Hematopoietic multipotent progenitor cell treated with erythropoietin and hydrocortisone succinate and interleukin-3 and kit ligand, for 6 days (in vitro differentiated cells): ENCODE data around the gene SPTA1.

Source experiments
- DNase-seq: peaks from one replicate; pipeline ENCODE4 v3.0.0-alpha.2; 2015

The SPTA1 gene

DNA sequence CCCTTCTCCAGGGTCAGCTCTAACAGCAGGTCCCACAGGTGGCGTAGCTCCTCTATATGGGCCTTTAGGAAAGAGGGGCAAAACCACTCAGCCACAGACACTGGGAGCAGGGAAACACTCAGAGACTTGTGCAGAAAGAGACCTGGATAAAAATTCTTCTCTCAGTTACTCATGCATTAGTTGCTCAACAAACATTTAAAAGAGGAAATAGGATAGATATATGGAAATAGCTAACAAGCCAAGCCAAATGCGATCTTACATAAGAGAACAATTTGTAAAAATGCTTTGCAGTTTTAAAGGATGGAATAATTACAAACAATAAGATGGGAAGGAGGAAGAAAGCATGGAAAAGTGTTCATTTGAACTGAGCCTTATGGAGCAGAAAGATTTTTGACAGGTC is 4.9 kb downstream of the SPTA1 start:
- no peak for DNase-seq

DNA sequence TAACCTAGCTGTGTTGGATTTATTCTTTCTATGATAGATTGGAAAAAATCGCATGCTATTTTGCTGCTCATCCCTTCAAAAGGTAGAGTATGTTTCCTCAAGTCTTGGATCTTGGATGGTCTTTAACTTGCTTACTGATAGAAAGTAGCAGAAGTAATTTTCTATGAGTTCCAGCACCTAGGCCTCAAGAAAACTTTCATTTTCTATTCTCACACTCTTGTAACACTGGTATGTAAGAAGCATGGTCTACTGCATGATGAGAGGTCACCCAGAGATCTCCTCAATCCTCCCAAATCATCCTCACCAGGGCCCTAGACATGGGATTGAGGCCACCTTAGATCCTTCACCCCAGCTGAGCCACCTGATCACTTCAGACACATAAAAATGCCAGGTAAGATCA is 7.2 kb downstream of the SPTA1 start:
- DNase-seq: no peak

- DNase-seq: peak; percentile 75
Observed at GRCh38 chr1:158675563-158676323, 10.8 kb downstream of the SPTA1 start.

DNA sequence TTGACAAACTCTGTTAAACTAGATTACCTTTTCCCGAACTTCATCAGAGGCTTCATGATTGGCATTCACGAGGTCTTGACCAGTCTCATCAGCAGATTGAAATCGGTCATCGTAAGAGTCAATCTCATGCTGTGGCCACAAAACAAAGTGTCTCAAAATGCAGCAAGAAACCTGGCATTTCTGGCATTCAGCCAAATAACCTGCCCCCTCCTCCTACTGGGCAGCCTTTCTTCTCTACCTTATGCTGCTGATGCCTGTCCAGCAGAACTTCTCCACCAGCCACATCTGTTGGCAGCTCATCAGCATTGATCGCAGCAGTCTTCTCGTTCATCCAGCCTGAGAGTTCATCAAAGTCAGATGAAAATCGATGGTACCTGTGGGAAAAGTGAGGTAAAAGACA is 12.2 kb downstream of the SPTA1 start:
- DNase-seq: no peak

GRCh38 chr1:158666037-158666436 is 20.5 kb downstream of the SPTA1 start:
- DNase-seq: no peak

DNA sequence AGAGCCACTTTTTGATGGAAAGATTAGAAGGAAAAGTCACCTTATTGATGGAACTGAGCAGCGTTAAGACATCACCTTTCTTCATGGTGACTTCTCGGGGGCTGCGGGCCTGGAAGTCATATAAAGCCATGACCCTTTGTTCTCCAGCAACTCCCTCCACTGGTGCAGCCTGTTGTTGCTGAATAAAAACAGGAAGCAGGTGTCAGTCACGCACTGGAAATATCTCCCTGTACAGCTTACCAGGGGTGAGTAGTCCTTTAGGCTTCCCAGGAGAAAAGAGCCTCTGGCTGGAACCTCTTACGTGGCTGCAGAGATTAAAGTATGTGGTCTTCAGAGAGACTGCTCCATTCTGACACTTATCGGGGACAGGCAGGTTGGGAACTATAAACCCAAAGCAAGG is 31.9 kb downstream of the SPTA1 start:
- peak; percentile 57 for DNase-seq

- no peak for DNase-seq
Observed at GRCh38 chr1:158654086-158654485, 32.4 kb downstream of the SPTA1 start.

- DNase-seq: no peak
Observed at GRCh38 chr1:158652721-158653334, 33.7 kb downstream of the SPTA1 start.

GRCh38 chr1:158649052-158649451 is 37.5 kb downstream of the SPTA1 start:
- peak; percentile 55 for DNase-seq

DNA sequence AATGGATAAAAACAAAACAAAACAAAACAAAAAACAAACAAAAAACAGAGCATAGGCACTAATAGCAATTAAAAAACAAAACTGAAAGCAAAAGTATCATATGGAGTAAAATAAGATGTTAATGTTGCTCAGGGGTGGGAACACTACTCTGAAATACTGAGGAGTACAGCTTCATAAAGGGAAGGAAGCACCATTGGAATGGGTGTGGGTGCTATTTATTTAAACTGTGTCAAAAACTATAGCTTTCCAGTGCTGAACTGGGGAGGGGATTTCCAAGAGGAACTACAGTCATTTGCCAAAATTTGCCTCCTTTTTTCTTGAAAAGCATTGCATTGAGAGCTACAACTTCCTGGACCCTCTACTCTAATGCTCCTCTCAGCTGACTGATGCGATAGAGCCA is 40.0 kb downstream of the SPTA1 start:
- DNase-seq: no peak

DNA sequence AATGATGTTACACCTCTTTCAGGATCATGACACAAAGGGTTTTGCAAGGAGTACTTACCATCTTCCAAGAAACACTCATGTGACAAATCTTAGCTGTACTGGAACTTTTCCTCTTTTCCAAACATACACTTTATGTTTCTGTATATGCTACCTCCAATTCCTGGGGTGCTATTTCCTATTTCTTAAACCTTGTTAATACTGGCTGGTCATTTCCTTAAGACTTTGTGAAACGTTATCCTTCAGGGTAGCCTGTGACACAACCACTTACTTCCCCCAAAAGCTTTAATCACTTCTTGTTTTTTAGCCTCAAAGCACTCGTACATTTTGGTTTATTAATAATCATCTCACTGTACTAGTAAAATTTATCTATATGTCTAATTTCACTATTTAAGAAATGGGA is 42.1 kb downstream of the SPTA1 start:
- peak; percentile 28 for DNase-seq

GRCh38 chr1:158638904-158639303 is 47.6 kb downstream of the SPTA1 start:
- DNase-seq: no peak

- no peak for DNase-seq
Observed at GRCh38 chr1:158638146-158638545, 48.4 kb downstream of the SPTA1 start.

GRCh38 chr1:158613764-158614163 is 72.8 kb downstream of the SPTA1 start:
- DNase-seq: no peak

DNA sequence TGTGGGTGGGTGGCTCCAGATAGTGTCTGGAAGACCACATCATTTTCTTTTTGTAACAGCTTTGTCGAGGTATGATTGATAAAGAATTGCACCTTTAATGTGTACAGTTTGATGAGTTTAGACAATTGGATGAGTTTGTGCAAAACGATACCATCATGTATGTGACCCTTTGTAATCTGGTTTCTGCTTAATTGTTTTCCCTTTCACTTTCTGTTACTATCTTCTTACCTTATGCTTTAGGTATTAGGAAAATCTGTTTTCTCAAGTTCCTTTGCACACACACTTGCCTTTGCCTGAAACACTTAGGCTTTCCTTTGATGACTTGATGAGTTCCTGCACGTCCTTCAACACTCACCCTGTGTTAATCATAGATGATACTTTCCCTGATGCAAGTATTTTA is 74.6 kb downstream of the SPTA1 start:
- no peak for DNase-seq

DNA sequence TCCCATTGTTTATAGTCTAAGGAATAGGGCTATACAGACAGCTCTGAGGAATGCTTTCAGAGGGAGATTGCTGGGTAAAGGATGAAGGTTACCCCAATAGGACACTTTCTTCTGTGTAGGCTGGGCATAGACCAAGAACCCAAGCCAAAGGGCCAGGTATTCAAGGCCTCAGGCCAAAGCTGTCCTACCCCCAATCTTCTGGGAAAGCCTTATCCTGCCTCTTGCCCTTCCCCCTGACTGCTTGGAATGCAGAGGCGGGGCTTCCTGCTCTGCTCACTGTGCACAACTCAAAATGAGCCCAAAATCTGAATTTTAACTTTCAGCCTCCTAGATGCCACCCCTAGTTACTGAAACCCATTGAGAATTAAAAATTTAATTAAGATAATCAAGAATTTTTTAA is 79.2 kb downstream of the SPTA1 start:
- no peak for DNase-seq

- DNase-seq: no peak
Observed at GRCh38 chr1:158604968-158605367, 81.5 kb downstream of the SPTA1 start, which contains the start of gene OR10Z1. Gene OR10Z1, plus strand, starts transcription at chr1:158605268. Its CDS starts 1,171 bp downstream, at chr1:158606439.

DNA sequence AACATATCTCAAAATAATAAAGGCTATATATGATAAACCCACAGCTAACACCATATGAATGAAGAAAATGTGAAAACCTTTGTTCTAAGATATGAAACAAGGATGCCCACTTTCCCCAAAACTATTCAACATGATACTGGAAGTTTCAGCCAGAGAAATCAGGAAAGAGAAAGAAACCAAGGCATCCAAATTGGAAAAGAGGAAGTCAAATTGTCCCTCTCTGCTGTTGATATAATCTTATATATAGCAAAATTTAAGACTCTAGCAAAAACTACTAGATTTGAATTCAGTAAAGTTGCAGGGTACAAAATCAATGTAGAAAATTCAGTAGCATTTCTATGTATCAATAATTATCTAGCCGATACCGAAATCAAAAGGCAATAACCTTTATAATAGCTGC is 85.8 kb downstream of the SPTA1 start:
- DNase-seq: no peak

- no peak for DNase-seq
Observed at GRCh38 chr1:158586942-158587341, 99.6 kb downstream of the SPTA1 start.

GRCh38 chr1:158583962-158584361 is 102.6 kb downstream of the SPTA1 start:
- DNase-seq: no peak

DNA sequence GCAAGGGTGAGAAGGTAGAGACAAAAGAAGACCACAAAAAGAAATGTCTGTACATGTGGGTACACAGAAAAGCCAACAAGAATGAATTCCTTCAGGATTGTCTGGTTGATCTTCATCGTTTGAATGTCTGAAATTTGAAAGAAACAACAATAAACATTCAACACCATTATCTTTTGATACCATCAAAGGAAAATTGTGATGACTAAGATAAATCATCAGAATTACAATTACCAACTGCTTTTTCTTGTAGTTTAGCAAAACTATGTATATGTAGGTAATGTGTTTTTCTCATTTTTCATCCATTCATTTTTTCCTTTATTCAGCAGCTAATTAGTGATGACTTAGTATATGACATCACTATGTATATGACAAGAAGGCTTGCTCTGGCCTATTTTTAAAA is 106.8 kb downstream of the SPTA1 start, which contains the start of gene OR10X1:
Gene OR10X1, minus strand, starts transcription at position 167 of the 400 bp plus-strand sequence. Its CDS starts 0 bp downstream, at position 167.
- no peak for DNase-seq

DNA sequence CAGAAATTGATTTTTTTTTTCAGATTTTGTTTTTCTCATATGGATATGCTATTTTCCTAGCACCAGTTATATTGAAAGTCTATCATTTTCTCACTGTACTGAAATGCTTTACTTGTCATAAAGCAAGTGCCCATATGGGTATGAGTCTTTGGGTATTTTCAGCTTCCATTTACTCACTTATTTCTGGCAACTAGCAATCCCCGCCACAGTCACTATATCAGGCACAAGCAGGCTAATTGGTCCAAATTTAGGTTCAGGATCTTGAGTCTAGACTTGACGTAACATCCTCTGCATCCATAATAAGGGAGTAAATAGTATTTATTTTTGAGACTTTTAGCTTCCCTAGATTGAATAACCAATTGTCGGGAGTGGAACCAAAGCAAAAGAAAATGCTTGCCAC is 109.0 kb downstream of the SPTA1 start:
- DNase-seq: no peak

DNA sequence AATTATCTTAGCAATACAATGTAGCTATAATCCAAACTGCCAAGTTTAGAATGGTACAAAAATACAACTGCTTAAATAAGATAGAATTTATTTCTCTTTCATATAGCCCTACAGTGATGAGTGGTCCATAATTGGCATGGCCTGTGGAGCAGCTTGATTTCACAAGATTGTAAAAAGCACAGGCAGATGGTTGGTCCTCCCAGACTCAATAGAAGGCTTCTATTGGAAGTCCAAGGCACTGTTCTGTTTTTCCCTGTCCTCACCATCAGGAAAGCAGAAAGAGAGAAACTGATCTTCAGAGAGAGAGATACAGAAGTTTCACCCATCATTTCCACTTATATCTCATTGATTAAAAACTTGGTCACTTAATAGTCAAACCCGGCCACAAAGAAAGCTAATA is 114.3 kb downstream of the SPTA1 start:
- no peak for DNase-seq

- no peak for DNase-seq
Observed at GRCh38 chr1:158570480-158570879, 116.0 kb downstream of the SPTA1 start, which contains the start of gene OR6P1. Gene OR6P1, minus strand, starts transcription at chr1:158570580. Its CDS starts 6,976 bp downstream, at chr1:158563604.
